Fibroblast of villous mesenchyme (primary cell): ENCODE results near the gene HTRA1. TPM values are rescaled to one million over a fixed set of nuclear protein-coding genes. Genes with fewer than 3 reads are reported as not detected.

Experiments
- DNase-seq: peaks from one replicate; pipeline ENCODE4 v3.0.0-alpha.2; 2010; ENCODE audit warnings: low read depth
- H3K4me3 ChIP-seq: 2 replicates; pipeline ENCODE4 v1.5.1; 2011; ENCODE audit warnings: low read depth, mild to moderate bottlenecking, low read length
- CTCF ChIP-seq: IDR thresholded peaks from 2 replicates; pipeline ENCODE4 v1.5.1; 2012; ENCODE audit warnings: low read depth, mild to moderate bottlenecking, low read length; ENCODE audit not compliant: insufficient read depth
- total RNA-seq: library from RNA; depleted of rRNA; stranded (reverse); fragments of >200 nt; gene quantifications from 2 replicates; pipeline ENCODE4 v1.2.3, GENCODE V29; 2012

Gene HTRA1
- total RNA-seq, 1 donor = 88.9 TPM

- no peak overlapping the region for H3K4me3 ChIP-seq
Observed at GRCh38 chr10:122475591-122476332, 14.4 kb downstream of the HTRA1 start.

GRCh38 chr10:122476333-122476695 is 15.0 kb downstream of the HTRA1 start:
- DNase-seq = no peak
- no peak for TF ChIP-seq CTCF
- H3K4me3 ChIP-seq = no peak overlapping the region

More at GRCh38 chr10:122475591-122476332, 14.4 kb downstream of the HTRA1 start:
- no peak for TF ChIP-seq CTCF
- DNase-seq = no peak

- no peak for TF ChIP-seq CTCF
- no peak for DNase-seq
Observed at GRCh38 chr10:122477436-122477835, 16.1 kb downstream of the HTRA1 start.

GRCh38 chr10:122478971-122479370 is 17.6 kb downstream of the HTRA1 start:
- no peak for DNase-seq
- H3K4me3 ChIP-seq = no peak overlapping the region
- TF ChIP-seq CTCF = no peak

More at GRCh38 chr10:122477436-122477835, 16.1 kb downstream of the HTRA1 start:
- H3K4me3 ChIP-seq = no peak overlapping the region

GRCh38 chr10:122480146-122480833 is 18.9 kb downstream of the HTRA1 start:
- H3K4me3 ChIP-seq = no peak overlapping the region
- TF ChIP-seq CTCF = no peak
- no peak for DNase-seq

GRCh38 chr10:122481296-122482056 is 20.1 kb downstream of the HTRA1 start:
- no peak overlapping the region for H3K4me3 ChIP-seq
- no peak for TF ChIP-seq CTCF
- DNase-seq = no peak
